Erythroblast (primary cell): ENCODE results near the gene LIN7B.

Experiments
- GATA1 ChIP-seq: IDR thresholded peaks from 2 replicates; pipeline ENCODE4 v1.6.1; 2011; ENCODE audit warnings: low read depth, mild to moderate bottlenecking, control low read depth, low read length, moderate library complexity
- POLR2A ChIP-seq: IDR thresholded peaks from 2 replicates; pipeline ENCODE4 v1.6.1; 2011; ENCODE audit warnings: mild to moderate bottlenecking, low read length

GRCh38 chr19:49140951-49141350 is 26.8 kb downstream of the LIN7B start:
- TF ChIP-seq POLR2A (no peak), GATA1 (no peak)
